ENCODE measurements around the gene CHGA.

GRCh38 chr14:92959761-92960680, 37.1 kb downstream of the CHGA start:
- no peak for TF ChIP-seq CTCF (IDR thresholded peaks at IDR 0.05)
- TF ChIP-seq POLR2A (IDR thresholded peaks at IDR 0.05), result no peak
